Bronchial epithelial cell (primary cell): Measurements from ENCODE around the gene FRS3. TPM values are rescaled to one million over a fixed set of nuclear protein-coding genes. Genes with fewer than 3 reads are reported as not detected.

Experiments
- DNase-seq: peaks from one replicate; pipeline ENCODE4 v3.0.0-alpha.2; 2010; ENCODE audit warnings: low read depth
- FAIRE-seq: peaks from 2 replicates; lab custom pipeline; 2011; peaks lifted over from hg19 to GRCh38; lab: Jason Lieb, UNC
- H3K27me3 ChIP-seq: 2 replicates; pipeline ENCODE4 v1.5.1; 2011; ENCODE audit warnings: low read length; ENCODE audit not compliant: control insufficient read depth, insufficient read depth
- H3K36me3 ChIP-seq: 2 replicates; pipeline ENCODE4 v1.5.1; 2011; ENCODE audit warnings: low read length; ENCODE audit not compliant: control insufficient read depth, insufficient read depth
- H3K4me3 ChIP-seq: 2 replicates; pipeline ENCODE4 v1.5.1; 2011; ENCODE audit warnings: mild to moderate bottlenecking, low read depth, low read length, control low read depth
- CTCF ChIP-seq: IDR thresholded peaks from 2 replicates; pipeline ENCODE4 v1.5.1; 2011; ENCODE audit warnings: mild to moderate bottlenecking, moderate library complexity, low read length, control low read depth, inconsistent platforms; ENCODE audit not compliant: insufficient read depth, severe bottlenecking
- total RNA-seq: library from RNA; depleted of rRNA; stranded (reverse); fragments of >200 nt; gene quantifications from 2 replicates; pipeline ENCODE4 v1.2.1, GENCODE V29; 2014

The FRS3 gene
- total RNA-seq, 1 donor from 2014 or later: 0.79 TPM

GRCh38 chr6:41755895-41756294, 23.8 kb downstream of the FRS3 start:
- FAIRE-seq (no peak), DNase-seq (no peak)
- Histone ChIP-seq H3K36me3 (no peaks in the 10 kb centered on the region), H3K27me3 (no peaks in the 10 kb centered on the region), H3K4me3 (no peak overlapping the region)
- TF ChIP-seq CTCF: no peak

- TF ChIP-seq CTCF: no peak
- FAIRE-seq (no peak), DNase-seq (no peak)
- H3K36me3 ChIP-seq: no peaks in the 10 kb centered on the region
- peaks cover 2% of the 10 kb centered on the region for H3K27me3 ChIP-seq
- no peak overlapping the region for H3K4me3 ChIP-seq
Observed at GRCh38 chr6:41750374-41750773, 29.3 kb downstream of the FRS3 start.

- DNase-seq (no peak), FAIRE-seq (no peak)
- no peak overlapping the region for H3K4me3 ChIP-seq
- peaks cover 2% of the 10 kb centered on the region for H3K27me3 ChIP-seq
- no peak for TF ChIP-seq CTCF
- no peaks in the 10 kb centered on the region for H3K36me3 ChIP-seq
Observed at GRCh38 chr6:41748542-41748941, 31.2 kb downstream of the FRS3 start.

GRCh38 chr6:41748102-41748477, 31.6 kb downstream of the FRS3 start:
- TF ChIP-seq CTCF: no peak
- Histone ChIP-seq H3K36me3 (no peaks in the 10 kb centered on the region), H3K4me3 (no peak overlapping the region), H3K27me3 (peaks cover 2% of the 10 kb centered on the region)
- DNase-seq (no peak), FAIRE-seq (no peak)

GRCh38 chr6:41747256-41748101, 32.2 kb downstream of the FRS3 start, which contains the start of gene PGC:
Gene PGC (minus strand): TSS chr6:41747397. CDS start chr6:41747334, 63 bp downstream.
- H3K4me3 ChIP-seq: no peak within 1 kb of the TSS
- no peak for TF ChIP-seq CTCF

More at GRCh38 chr6:41747256-41748101, 32.2 kb downstream of the FRS3 start, which contains the start of gene PGC:
- Histone ChIP-seq H3K27me3 (peaks cover 2% of the 10 kb centered on the region), H3K36me3 (no peaks in the 10 kb centered on the region)
- FAIRE-seq: no peak
- no peak for DNase-seq
